Measurements from ENCODE around the gene TMEM200A.

DNA sequence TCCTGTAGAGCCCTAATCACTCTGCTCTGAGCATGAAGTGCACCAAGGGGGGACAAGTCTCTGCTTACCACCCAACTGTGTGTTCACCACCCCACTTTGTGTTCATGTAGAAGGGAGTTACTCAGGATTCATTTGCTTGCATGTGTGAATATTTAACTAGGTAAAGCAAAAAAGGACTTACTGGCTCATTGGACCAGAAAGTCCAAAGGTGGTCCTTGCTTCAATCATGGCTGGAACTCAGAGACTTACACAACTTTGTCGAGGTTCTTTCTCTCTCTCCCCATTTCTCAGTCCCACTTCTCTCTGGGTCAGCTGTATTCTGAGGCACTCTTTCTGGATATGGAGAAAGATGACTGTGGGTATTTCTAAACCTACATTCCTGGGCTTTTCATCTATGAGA lies 4.0 kb downstream of the TMEM200A start:
- TF ChIP-seq, protein P1, sequence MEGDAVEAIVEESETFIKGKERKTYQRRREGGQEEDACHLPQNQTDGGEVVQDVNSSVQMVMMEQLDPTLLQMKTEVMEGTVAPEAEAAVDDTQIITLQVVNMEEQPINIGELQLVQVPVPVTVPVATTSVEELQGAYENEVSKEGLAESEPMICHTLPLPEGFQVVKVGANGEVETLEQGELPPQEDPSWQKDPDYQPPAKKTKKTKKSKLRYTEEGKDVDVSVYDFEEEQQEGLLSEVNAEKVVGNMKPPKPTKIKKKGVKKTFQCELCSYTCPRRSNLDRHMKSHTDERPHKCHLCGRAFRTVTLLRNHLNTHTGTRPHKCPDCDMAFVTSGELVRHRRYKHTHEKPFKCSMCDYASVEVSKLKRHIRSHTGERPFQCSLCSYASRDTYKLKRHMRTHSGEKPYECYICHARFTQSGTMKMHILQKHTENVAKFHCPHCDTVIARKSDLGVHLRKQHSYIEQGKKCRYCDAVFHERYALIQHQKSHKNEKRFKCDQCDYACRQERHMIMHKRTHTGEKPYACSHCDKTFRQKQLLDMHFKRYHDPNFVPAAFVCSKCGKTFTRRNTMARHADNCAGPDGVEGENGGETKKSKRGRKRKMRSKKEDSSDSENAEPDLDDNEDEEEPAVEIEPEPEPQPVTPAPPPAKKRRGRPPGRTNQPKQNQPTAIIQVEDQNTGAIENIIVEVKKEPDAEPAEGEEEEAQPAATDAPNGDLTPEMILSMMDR (IDR thresholded peaks at IDR 0.05) = no peak
- TF ChIP-seq EP300 (IDR thresholded peaks at IDR 0.05) (no peak), POLR2A (IDR thresholded peaks at IDR 0.05) (no peak), POLR2AphosphoS5 (IDR thresholded peaks at IDR 0.05) (no peak)

Data from stomach (tissue), 4 donors.